PC-9 (cell line): ENCODE measurements around the gene PER2. TPM values are rescaled to one million over a fixed set of nuclear protein-coding genes. Genes with fewer than 3 reads are reported as not detected.

Source experiments
- BruUV-seq: library from RNA; stranded (reverse); fragments of 400-500 nt; replicated peaks from 2 replicates; lab custom pipeline; 2021; lab: Mats Ljungman, UMichigan
- CTCF ChIA-PET: fragments of 300-600 bp; sonication (Branson Sonifier 250); formaldehyde crosslinking; loops from one replicate; lab custom pipeline; 2022; ENCODE audit warnings: antibody characterized with exemption; lab: Charles Lee
- POLR2A ChIA-PET: fragments of 300-600 bp; sonication (Branson Sonifier 250); formaldehyde crosslinking; loops from one replicate; lab custom pipeline; 2022; ENCODE audit warnings: antibody characterized with exemption; ENCODE audit not compliant: unreplicated experiment; lab: Charles Lee
- DNase-seq, 2 experiments: peaks; one replicate each; pipeline versions ENCODE4 v3.0.0 to v3.0.0-alpha.2; 2015 to 2022; ENCODE audit warnings: mixed read lengths in 1 of 2
- H2AFZ ChIP-seq: fragments of 200-600 bp; sonication (generic); 2 replicates; pipeline ENCODE4 v1.8.1; 2017; ENCODE audit warnings: antibody characterized with exemption
- H3F3A ChIP-seq: fragments of 200-600 bp; sonication (generic); 2 replicates; pipeline ENCODE4 v1.8.1; 2017; ENCODE audit warnings: antibody characterized with exemption, mild to moderate bottlenecking, low read depth; ENCODE audit not compliant: insufficient read depth
- H3K27ac ChIP-seq: fragments of 200-600 bp; sonication (generic); 2 replicates; pipeline ENCODE4 v1.6.1; 2016; ENCODE audit warnings: mixed run types
- H3K27me3 ChIP-seq: fragments of 200-600 bp; sonication (generic); 2 replicates; pipeline ENCODE4 v1.6.1; 2016; ENCODE audit warnings: low read depth, mixed run types; ENCODE audit not compliant: insufficient read depth
- H3K36me3 ChIP-seq: fragments of 200-600 bp; sonication (generic); 2 replicates; pipeline ENCODE4 v1.6.1; 2016; ENCODE audit warnings: low read depth, mixed run types
- H3K4me1 ChIP-seq: fragments of 200-600 bp; sonication (generic); replicated peaks from 2 replicates; pipeline ENCODE4 v1.6.1; 2016; ENCODE audit warnings: mixed run types; ENCODE audit not compliant: insufficient read depth
- H3K4me2 ChIP-seq: fragments of 200-600 bp; sonication (generic); 2 replicates; pipeline ENCODE4 v1.6.1; 2017; ENCODE audit warnings: mixed run types
- H3K4me3 ChIP-seq: fragments of 200-600 bp; sonication (generic); 2 replicates; pipeline ENCODE4 v1.6.1; 2016; ENCODE audit warnings: mixed run types
- H3K79me2 ChIP-seq: fragments of 200-600 bp; sonication (generic); 2 replicates; pipeline ENCODE4 v1.6.1; 2017; ENCODE audit warnings: low read depth, mixed run types
- H3K9me2 ChIP-seq: fragments of 200-600 bp; sonication (generic); 2 replicates; pipeline ENCODE4 v1.8.1; 2017; ENCODE audit warnings: mild to moderate bottlenecking; ENCODE audit not compliant: insufficient read depth
- H3K9me3 ChIP-seq: fragments of 200-600 bp; sonication (generic); 2 replicates; pipeline ENCODE4 v1.8.1; 2016; ENCODE audit warnings: low read depth; ENCODE audit not compliant: insufficient read depth
- H4K20me1 ChIP-seq: fragments of 200-600 bp; sonication (generic); 2 replicates; pipeline ENCODE4 v1.8.1; 2017; ENCODE audit not compliant: insufficient read depth
- EZH2 ChIP-seq: fragments of 200-600 bp; sonication (generic); IDR thresholded peaks from 2 replicates; pipeline ENCODE4 v1.8.0; 2017; ENCODE audit warnings: antibody characterized with exemption, low read depth
- intact Hi-C: fragments of 100-400 bp; cut with micrococcal nuclease; formaldehyde crosslinking; loops from one replicate; pipeline ENCODE4 v1.10.0; 2022; ENCODE audit not compliant: unreplicated experiment
- total RNA-seq: library from RNA; stranded (reverse); gene quantifications from 2 replicates; pipeline ENCODE4 v1.2.3, GENCODE V29; 2021
- TF ChIP-seq, protein P1 (sequence below): fragments of 200-600 bp; sonication (generic); conservative IDR thresholded peaks from 2 replicates; pipeline ENCODE4 v1.6.1; 2017; ENCODE audit warnings: mixed run types, antibody characterized with exemption, mild to moderate bottlenecking, moderate library complexity

Gene PER2
- total RNA-seq, 1 experiment from 2014 or later: 18.9 TPM

DNA sequence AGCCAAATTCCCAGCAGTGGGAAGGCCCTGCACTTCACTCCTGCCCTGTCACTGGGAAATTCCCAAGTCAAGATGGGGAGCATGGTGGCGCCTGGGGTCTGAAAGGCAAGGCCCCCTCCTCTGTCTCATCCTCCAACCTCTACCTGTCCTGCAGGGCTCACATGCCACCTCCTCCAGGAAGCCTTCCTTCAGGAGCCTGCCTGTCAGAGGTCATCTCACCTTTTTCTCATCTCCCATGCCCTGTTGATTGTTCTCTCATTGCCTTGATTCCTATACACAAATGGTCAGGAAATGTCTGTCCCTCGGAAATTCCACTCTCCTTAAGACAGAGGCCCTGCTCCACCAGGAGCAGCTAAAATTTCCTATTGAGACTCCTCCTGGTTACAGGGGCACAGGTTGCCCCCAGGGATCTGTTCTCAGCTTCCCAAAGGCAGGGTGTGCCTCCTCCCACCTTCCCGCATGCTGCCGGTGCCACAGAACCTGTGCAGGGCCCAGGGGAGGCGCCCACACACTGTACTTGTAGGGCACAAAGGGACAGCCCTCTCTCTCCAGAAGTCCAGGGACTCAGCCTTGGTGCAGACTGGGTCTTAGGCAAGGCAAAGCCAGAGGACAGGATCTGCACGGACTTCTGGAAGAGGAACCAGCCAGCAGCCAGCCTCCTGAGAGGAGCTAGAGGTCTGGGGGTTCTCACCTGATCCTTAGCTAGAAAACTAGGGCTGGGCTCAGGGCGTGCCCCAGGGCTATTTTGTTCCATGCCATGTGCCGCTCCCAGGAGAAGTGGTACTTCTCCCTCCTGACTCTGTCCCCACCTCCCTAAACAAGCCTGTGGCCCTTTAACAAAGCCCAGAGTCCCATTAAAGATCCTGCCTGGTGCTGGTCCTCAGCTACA, 61.5 kb downstream of the PER2 start:
- H3K4me2 ChIP-seq: no peak overlapping the region
- TF ChIP-seq EZH2: no peak
- TF ChIP-seq, protein P1, sequence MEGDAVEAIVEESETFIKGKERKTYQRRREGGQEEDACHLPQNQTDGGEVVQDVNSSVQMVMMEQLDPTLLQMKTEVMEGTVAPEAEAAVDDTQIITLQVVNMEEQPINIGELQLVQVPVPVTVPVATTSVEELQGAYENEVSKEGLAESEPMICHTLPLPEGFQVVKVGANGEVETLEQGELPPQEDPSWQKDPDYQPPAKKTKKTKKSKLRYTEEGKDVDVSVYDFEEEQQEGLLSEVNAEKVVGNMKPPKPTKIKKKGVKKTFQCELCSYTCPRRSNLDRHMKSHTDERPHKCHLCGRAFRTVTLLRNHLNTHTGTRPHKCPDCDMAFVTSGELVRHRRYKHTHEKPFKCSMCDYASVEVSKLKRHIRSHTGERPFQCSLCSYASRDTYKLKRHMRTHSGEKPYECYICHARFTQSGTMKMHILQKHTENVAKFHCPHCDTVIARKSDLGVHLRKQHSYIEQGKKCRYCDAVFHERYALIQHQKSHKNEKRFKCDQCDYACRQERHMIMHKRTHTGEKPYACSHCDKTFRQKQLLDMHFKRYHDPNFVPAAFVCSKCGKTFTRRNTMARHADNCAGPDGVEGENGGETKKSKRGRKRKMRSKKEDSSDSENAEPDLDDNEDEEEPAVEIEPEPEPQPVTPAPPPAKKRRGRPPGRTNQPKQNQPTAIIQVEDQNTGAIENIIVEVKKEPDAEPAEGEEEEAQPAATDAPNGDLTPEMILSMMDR: no peak
- no peaks in the 10 kb centered on the region for H3K9me2 ChIP-seq
- H3K4me3 ChIP-seq: no peak overlapping the region
- no peak overlapping the region for H2AFZ ChIP-seq
- no peaks in the 10 kb centered on the region for H3K9me3 ChIP-seq
- H3K36me3 ChIP-seq: no peaks in the 10 kb centered on the region
- intact Hi-C loops: no loop called here
- H3K27ac ChIP-seq: no peak overlapping the region
- DNase-seq: peak in 1 of 2 experiments; percentile 20
- no TSS peak for BruUV-seq
- H3F3A ChIP-seq: no peaks in the 10 kb centered on the region
- H3K79me2 ChIP-seq: no peaks in the 10 kb centered on the region
- peaks cover 29% of the 10 kb centered on the region for H3K27me3 ChIP-seq
- ChIA-PET CTCF (no interaction called here), POLR2A (no interaction called here)
- no peaks in the 10 kb centered on the region for H3K4me1 ChIP-seq
- H4K20me1 ChIP-seq: no peaks in the 10 kb centered on the region

DNA sequence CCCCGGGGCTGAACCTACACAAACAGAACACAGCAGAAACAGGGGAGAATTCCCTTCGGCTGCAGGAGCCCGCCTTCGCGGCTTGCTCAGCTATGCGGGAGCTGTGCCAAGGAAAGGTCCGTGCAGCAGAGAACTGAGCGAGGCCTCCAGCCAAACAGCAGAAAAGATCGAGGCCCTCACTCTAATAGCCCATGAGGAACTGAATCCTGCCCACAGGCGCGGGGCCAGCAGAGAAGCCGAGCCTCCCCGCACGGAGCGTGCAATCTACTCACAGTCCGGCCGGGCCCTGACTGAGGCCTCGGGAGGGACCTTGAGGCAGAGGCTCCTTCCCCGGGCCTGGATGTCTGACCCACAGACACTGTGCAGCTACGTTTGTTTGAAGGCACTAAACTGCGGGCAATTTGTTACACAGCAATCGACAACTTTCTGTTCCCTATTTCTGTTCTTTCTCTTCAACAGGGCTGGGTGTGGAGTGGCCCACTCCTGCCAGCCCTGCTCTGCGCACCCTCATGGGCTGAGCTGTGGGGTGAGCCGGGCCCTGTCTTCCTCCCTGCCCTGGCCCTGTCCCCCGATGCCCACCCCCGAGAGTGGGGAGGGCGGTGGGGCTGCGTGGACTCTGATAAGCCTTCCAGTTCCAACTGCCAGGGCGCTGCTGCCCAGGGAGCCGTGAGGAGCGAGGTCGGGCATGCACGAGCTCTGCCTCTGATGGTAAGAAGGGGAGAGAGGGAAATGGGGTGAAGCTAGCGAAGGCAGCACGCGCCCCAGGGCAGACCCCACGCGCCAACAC, 62.3 kb downstream of the PER2 start:
- no TSS peak for BruUV-seq
- H3K4me3 ChIP-seq: no peak overlapping the region
- ChIA-PET POLR2A (interaction anchor here (0.5 kb wide), 1 partner anchor 140 kb away, joined by 6 read pairs; no protein-coding TSS in a partner anchor), CTCF (no interaction called here)
- TF ChIP-seq, protein P1: no peak
- TF ChIP-seq EZH2: no peak
- H3K79me2 ChIP-seq: no peaks in the 10 kb centered on the region
- no peaks in the 10 kb centered on the region for H3K9me3 ChIP-seq
- intact Hi-C loops: no loop called here
- H3K27ac ChIP-seq: no peak overlapping the region
- H4K20me1 ChIP-seq: no peaks in the 10 kb centered on the region
- H3K4me1 ChIP-seq: no peaks in the 10 kb centered on the region
- no peak overlapping the region for H2AFZ ChIP-seq
- no peak overlapping the region for H3K4me2 ChIP-seq
- peak in 1 of 2 experiments; percentile 39 for DNase-seq
- H3K27me3 ChIP-seq: peaks cover 29% of the 10 kb centered on the region
- no peaks in the 10 kb centered on the region for H3F3A ChIP-seq
- no peaks in the 10 kb centered on the region for H3K36me3 ChIP-seq
- H3K9me2 ChIP-seq: no peaks in the 10 kb centered on the region

GRCh38 chr2:238225121-238225520, 63.3 kb downstream of the PER2 start:
- no peaks in the 10 kb centered on the region for H3K36me3 ChIP-seq
- ChIA-PET POLR2A (interaction anchor here (0.5 to 0.6 kb wide), 2 partner anchors 24 to 139 kb away, joined by 5 to 6 read pairs; no protein-coding TSS in a partner anchor), CTCF (no interaction called here)

More at GRCh38 chr2:238225121-238225520, 63.3 kb downstream of the PER2 start:
- BruUV-seq: no TSS peak
- Histone ChIP-seq H3K9me2 (no peaks in the 10 kb centered on the region), H3K4me3 (no peak overlapping the region), H3K4me1 (no peaks in the 10 kb centered on the region), H3K9me3 (no peaks in the 10 kb centered on the region), H3F3A (no peaks in the 10 kb centered on the region), H3K4me2 (no peak overlapping the region), H3K79me2 (no peaks in the 10 kb centered on the region), H3K27ac (no peak overlapping the region), H3K27me3 (peaks cover 19% of the 10 kb centered on the region), H2AFZ (no peak overlapping the region), H4K20me1 (no peaks in the 10 kb centered on the region)
- DNase-seq: no peak
- TF ChIP-seq EZH2: no peak
- TF ChIP-seq, protein P1: no peak
- intact Hi-C loops: no loop called here
